HG02763 (cell line): Measurements from ENCODE around the gene SEMA4C.
"Not testable (repeated sequence)": the region's sequence is repeated elsewhere in the genome, so short reads cannot be mapped to it uniquely, and the experiment has no call there.

Experiments used
- ATAC-seq: cut with Tn5 transposase; IDR thresholded peaks from one replicate; pipeline ENCODE4 v1.9.1; 2021; ENCODE audit warnings: mild to moderate bottlenecking, moderate library complexity; ENCODE audit not compliant: unreplicated experiment

SEMA4C gene

DNA sequence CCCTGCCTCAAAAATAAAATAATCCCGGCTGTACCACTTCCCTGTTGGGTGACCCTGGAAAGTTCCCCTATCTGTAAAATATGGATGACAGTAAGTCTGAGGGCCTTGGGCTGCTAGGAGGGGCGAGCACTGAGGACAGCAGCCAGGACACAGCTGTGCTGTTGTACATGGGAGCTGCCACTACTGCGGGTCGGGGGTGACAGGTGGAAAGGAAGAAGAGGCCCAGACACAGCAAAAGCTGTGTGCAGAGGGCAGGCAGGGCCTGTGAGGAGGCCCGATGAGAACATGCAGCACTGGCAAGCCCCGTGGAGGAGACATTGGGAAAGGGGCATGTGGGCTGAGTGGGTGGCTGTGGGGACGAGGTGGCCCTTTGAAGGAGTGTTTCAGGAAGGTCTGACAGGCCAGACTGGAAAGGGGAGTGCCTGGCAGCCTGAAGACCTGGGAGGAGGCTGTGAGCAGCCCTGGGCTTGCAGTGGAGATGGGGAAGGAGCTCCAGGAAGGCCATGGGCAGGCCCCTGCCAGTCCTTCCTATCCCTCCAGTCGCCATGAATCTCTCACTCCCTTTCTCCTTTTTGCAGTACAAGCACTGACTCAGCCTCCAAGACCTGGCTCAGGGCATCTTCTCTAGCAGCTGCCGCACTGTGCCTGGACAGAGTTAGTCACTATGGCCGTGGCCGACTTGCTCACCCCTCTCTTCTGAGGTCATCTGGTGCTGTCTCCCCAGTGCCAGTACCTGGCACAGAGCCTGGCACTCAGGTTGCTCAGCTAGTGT lies 28.9 kb upstream of the SEMA4C start:
- ATAC-seq: no peak

DNA sequence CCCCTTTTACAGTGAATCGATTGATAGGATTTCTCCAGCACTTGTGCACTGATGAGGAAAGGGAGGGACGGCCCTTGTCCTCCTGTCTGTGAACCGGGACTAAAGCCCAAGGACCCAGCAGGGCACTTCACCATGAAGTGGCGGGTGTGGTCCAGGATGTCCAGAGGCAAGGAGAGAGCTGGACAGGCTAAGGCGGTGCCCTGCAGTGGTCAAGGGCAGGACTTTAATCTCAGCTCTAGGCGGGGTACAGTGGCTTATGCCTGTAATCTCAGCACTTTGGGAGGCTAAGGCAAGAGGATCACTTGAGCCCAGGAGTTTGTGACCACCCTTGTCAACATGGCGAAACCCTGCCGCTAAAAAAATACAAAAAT lies 28.2 kb upstream of the SEMA4C start:
- ATAC-seq: no peak

DNA sequence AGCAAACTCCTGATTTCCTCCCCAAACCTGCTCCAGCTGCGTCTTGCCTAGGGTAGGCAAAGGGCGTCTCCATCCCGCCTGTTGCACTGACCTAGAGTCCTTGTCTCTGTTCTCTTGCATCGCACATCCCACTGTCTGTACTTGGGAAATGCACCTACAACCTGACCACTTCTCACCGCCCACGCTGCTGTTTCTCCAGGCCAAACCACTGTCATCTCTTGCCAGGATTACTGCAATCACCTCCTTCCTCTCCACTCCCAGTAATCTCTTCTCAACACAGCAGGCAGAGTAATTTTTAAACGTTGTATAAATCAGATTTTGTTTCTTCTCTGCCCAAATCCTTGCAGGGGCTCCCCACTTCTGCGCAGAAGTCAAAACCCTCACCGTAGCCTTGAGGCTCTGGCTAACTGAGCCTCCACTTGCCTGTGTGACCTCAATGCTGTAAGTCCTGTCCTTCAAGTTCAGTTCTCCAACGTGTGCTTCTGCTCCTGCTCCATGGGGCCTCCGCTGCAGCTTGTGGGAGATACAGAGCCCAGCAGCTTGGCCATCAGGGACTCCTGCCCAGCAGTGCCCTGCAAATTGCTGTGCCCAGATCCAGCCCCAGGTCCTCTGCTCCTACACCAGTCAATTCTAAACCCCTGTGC lies 27.7 kb upstream of the SEMA4C start:
- ATAC-seq: no peak

DNA sequence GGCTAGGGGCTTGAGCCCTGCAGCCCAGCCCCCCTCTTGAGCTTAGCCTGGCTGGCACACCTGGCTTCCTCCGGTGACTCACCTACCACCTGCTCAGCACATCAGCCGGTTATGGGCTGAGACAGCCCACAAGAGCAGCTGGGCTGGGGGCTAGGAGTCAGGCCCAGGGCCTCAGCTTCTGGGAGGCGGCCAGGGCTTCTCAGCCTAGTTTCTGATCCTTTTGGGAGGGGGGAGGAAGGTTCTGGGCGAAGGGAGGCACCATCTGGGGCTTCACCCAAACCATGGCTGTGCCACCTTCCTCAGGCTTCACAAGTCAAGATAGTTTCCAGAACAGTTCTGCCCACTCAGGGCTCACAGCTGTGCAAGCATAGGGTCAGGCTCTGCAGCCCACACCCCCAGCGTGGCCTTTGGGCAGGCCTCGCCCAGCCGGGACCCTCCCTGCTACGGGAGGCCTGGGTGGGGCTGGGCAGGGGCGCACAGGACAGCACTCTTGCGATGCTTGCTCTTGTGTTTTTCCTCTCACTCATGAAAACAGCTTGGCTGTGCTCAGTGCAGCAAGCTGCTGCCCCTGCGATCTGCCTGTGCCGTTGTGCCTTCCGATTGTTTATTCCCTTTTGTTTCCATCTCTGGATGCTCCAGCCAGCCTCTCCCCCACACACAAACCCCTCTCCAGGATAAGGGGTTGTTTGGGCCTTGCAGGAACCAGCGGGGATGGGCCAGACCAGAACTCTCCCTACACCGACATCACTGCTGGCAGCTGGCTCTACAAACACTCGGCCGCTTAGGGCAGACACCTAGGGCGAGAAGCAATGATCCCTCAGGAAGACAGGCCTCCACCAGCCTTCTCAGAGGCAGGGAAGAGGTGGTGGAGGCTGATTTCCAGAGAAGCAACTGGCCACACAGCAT lies 26.1 kb upstream of the SEMA4C start:
- ATAC-seq: no peak

GRCh38 chr2:96895032-96895745 lies 25.3 kb upstream of the SEMA4C start:
- ATAC-seq: no peak

DNA sequence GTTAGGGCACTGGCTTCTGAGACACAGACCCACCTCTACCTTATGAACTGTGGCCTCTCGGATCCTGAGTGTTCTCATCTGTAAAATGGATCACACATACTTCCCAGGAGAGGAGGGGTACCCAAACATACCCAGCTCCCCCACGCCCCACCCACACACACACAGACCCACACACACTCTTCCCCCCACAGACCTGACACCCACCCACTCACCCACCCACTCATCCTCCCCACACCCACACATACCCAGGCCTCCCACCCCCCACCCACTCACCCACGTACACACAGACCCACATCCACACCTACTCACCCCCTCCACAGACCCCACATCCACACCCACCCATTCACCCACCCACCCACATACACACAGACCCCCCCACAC lies 24.3 kb upstream of the SEMA4C start:
- no peak for ATAC-seq

GRCh38 chr2:96893289-96894150 lies 23.6 kb upstream of the SEMA4C start:
- no peak for ATAC-seq

DNA sequence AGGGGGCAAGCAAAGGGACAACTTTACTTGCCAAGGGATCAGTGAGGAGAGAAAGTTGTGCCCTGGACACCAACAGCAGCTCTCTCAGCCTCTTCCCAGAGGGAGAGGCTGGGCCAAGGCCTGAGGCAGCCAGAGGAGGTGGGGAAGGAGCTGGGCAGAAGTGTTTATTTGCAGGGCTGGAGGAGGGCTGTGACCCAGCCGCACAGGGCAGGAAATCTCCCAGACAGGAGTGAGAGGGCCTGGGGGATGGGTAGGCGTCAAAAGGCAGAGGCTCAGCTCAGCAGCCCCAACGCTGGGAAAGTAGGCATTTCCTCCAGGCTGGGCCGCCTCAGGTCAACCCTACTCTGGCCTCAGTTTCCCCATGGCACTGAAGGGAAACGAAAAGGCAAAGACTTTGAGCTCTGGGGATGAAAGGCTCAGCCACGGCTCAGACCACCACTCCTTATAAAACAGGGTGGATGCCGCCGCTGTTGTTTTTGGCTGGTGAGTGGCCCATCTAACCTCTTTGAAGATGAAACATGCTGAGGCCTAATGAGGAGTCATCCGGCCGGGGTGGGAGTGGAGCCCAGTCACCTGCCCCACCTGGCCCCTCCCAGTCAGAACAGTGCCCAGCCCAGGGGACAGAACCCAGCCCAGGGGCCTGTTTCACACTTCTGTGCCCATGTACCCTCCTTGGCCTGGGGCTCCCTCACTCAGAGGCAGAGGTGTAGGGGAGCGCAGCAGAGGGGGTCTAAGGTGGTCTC lies 21.9 kb upstream of the SEMA4C start:
- ATAC-seq: no peak

GRCh38 chr2:96890726-96891385 lies 21.0 kb upstream of the SEMA4C start:
- ATAC-seq: no peak

DNA sequence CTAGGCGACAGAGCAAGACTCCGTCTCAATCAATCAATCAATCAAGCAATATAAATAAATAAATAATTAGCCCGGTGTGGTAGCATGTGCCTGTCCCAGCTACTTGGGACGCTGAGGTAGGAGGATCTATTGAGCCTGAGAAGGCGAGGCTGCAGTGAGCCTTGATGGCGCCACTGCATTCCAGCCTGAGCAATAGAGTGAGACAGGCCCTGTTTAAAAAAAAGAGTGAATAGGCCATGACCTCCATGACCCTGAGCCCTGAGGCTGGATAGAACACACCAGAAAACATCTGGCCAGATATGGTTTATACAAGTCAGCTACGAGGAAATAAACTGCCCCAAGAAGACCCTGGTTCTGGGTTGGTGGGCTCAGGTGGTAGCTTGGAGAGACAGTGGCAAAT lies 20.4 kb upstream of the SEMA4C start:
- ATAC-seq: no peak

DNA sequence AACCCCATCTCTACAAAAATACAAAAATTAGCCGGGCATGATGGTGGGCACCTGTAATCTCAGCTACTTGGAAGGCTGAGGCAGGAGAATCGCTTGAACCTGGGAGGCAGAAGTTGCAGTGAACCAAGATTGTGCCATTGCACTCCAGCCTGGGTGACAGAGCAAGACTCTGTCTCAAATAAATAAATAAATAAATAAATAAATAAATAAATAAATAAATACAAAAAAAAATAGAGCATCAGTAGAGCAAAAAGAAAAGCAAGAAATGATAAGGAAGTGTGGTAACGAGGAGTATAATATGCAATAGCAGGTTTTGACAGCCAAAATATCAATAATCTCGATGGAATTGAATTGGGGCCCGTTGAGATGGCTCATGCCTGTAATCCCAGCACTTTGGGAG lies 19.6 kb upstream of the SEMA4C start:
- not testable (repeated sequence) for ATAC-seq

DNA sequence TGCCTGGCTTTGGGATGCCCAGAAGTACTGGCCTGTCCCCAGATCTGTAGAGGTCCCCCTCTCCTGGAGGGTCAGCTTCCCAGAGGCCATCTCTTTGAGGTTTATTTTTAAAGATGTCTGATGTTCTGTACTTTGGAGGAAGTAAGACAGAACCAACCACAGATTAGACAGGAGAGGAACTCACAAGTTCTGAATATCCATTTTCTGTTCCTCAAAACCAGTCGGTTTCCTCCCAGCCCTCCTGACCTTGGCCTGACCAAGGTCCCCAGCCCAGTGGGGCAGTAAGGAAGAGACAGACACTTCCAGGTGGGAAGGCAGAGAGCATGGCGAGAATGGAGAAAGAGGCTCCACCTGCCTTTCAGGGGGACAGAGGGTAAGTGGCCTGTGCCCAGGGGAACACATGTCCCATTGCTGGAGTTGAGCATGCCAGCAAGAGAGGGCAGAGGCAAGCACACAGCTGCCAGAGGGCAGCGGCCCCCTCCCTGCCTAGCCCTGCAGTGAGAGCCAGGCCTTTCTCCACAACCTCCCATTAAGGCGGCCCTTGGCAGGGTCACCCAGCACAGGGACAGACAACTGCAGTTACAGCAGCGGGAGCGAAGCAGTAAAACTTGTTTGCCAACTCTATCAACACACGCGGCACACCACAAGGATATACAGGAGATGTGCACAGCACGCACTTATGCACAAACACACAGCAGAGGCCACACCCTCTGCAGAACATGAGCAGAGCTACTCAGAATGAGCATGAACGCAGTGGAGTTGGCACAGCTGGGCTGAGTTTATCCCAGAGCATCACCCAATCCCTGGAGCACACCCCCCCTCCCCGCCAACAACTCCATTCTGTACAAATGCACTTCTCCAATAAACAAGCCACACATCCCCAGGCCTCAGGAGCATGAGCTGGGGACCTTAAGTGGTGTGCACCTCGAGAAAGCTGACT lies 18.5 kb upstream of the SEMA4C start:
- no peak for ATAC-seq

DNA sequence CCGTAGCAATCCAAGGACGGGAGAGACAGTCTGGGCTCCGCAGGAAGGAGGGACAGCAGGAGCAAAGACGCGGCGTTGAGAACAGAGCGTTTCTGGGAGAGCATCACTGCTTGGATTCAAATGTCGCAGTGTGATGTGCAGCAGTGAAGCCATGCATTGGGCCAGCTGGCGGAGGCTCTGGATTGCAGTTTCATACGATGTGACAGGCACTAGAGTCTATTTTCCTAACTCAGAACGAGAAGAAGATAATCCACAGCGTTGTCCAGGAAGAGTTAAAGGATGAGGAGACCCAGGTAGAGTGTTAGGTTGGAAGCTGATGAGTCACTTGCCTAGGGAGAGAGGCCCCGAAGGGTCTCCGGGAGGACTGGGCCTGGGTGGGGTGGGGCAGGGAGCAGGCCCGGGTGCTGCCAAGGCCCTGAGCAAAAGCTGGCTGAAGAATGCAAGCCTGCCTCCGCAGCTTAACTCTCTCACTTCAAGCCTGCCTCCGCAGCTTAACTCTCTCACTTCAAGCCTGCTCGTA lies 17.7 kb upstream of the SEMA4C start:
- ATAC-seq: no peak

- no peak for ATAC-seq
Measured at GRCh38 chr2:96885432-96886347, 15.8 kb upstream of the SEMA4C start.

GRCh38 chr2:96884299-96885094 lies 14.6 kb upstream of the SEMA4C start:
- no peak for ATAC-seq

GRCh38 chr2:96883306-96883705 lies 13.4 kb upstream of the SEMA4C start:
- no peak for ATAC-seq
